Measurements from ENCODE around the gene USP17L27.
"Not testable (repeated sequence)": the region's sequence is repeated elsewhere in the genome, so short reads cannot be mapped to it uniquely, and the experiment has no call there.

- not testable (repeated sequence) for TF ChIP-seq CTCF (IDR thresholded peaks at IDR 0.05); POLR2AphosphoS5 (IDR thresholded peaks at IDR 0.05; ENCODE audit: low read depth, low read length); SIN3A (IDR thresholded peaks at IDR 0.05; ENCODE audit: borderline replicate concordance, insufficient read depth, low read depth, low read length)
Observed at GRCh38 chr4:9389001-9389400, 45.1 kb downstream of the USP17L27 start.
